Activated naive CD4-positive, alpha-beta T cell treated with Interleukin-2 at 50 U/mL for 16 hours (primary cell): ENCODE data around the gene CALML5.
"Not testable (repeated sequence)": the region's sequence is repeated elsewhere in the genome, so short reads cannot be mapped to it uniquely, and the experiment has no call there.

Experiments used
- DNase-seq: peaks from one replicate; pipeline ENCODE4 v3.0.0-alpha.2; 2020

CALML5 gene

DNA sequence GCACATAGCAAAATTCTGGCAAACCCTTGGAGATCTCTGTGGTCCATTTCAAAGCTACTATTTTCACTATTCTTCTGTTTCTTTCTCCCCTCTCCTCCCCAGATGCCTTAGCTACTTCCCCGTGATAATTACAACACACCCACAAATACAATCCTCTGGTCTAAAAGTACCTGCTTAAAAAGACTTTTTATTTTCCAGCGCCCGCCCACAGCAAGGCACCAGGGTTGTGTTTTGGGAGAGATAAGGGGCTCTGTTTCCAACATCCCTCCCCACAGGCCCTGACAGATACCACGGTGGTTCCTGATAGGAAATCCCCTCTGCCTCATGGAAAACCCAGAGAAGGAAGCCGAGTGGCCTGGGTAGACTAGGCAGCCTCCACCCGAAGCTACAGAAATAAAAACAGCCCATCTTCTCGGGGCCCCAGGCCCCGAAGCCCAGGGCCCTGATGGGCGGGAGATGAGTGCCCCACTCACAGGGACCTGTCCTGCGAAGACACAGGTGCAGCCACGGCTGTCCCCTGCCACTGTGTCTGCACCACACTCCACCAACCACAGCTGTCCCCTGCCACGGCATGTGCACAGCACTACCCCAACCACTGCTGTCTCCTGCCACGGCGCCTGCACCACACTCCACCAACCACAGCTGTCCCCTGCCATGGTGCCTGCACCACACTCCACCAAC is 19.7 kb downstream of the CALML5 start:
- no peak for DNase-seq

DNA sequence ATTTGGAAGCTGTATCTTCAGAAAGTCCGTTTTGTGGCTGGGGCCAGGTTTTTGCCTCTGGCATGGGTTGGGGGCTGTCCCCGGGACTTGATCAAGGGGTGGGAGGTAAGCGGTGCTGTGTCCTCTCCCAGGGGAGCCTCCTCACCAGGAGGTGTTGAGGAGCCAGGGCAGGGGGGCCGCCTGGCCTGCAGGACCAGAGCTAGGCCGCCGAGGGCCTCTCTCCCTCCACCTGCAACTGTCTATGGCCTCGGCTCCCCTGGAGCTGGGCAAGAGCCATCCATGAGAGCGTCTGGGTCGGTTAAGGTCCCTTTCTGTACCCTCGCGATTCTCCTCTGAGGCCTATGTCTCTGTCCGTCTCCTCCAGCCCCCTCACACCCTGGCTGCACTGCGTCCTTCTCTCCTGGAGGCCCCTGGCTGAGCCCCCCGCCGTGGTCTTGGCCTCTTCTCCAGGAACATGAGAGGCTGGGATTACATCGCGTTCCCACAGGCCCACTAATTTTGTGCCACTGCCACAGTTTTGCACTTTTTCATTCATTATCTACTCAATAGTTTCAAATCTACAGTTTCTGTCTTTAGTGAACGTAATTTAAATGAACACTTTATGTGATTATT is 20.6 kb downstream of the CALML5 start:
- DNase-seq = no peak

DNA sequence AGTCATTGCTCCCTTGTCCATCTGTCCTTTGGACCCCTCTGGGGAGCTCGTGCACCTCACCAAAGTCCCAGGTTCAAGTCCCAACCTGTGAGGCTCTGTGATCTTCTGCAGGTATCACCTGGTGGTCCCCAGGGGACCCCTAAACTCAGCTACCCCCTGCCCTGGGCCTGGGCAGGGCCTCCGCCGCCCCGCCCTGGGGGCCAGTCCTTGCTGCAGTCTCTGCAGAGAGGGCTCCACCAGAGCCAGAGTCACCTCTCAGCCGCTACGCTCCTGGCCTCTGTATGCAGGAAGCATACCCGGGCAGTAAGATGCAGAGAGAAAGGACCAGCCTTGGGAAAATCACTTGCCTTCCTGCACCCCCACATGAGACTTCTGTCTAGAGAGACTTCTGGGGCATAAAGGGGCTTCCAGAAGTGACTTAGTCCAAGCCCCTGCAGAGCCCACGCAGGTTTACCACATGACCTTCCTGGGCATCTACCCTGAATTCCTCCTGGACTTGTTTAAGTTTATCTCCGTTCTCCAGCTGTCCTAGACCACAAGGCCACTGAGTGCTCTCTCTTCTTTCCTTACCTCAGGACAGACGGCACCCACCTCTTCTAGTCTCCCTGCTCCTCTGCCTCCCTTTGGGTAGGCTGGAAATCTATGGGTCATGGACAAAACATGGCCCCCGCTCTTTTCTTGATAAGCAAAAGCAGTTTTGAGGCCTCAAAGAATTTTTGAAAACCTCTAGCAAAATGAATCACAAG is 21.2 kb downstream of the CALML5 start:
- DNase-seq = no peak

DNA sequence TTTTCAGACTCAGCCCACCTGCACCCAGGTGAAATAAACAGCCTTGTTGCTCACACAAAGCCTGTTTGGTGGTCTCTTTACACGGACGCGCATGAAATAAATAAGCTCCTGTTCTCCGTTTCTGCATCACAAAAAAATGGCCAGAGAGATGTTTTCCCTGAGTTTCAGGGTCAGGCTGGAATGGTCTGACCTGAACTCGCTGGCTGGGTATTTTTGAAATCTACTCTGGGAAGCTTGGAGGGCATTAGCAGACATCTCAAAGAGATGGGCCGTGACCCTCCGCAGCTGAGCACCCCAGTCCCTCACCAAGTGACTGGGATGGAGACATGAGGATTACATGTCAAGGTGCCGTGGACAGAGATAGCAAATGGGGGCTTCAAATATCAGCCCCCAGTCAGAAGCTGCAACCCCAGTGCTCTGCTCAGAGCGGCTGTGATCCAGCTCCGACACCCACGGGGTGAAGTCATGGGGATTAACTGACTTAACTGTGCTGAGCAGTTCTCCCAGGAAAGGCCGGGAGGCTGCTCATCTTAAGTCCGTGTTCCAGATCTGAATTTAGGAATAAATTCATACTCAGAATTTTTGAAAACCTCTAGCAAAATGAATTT is 22.3 kb downstream of the CALML5 start:
- DNase-seq = no peak

DNA sequence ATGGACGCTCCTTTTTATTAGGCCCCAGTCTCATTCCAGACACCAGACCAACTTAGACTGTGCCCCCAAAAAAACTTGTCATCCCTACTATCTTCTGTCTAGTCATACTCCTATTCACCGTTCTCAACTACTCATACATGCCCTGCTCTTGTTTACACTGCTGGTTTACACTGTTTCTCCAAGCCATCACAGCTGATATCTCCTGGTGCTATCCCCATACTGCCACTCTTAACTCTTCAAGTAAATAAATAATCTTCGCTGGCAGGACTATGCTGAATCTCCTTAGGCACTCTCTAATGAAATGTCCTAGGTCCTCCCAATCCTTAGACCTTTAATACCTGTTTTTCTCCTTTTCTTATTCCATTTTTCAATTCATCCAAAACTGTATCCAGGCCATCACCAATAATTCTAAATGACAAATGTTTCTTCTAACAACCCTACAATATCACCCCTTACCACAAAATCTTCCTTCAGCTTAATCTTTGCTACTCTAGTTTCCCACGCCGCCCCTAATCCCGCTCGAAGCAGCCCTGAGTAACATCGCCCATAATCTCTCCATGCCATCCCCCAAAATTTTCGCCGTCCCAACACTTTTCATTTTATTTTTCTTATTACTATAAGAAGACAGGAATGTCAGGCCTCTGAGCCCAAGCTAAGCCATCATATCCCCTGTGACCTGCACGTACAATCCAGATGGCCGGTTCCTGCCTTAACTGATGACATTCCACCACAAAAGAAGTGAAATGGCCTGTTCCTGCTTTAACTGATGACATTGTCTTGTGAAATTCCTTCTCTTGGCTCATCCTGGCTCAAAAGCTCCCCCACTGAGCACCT is 23.2 kb downstream of the CALML5 start:
- DNase-seq = not testable (repeated sequence)

GRCh38 chr10:5475088-5475487 is 24.3 kb downstream of the CALML5 start:
- not testable (repeated sequence) for DNase-seq

- not testable (repeated sequence) for DNase-seq
These were observed 24.7 kb downstream of the CALML5 start for GRCh38 chr10:5474642-5475041.

GRCh38 chr10:5470062-5470751 is 29.2 kb downstream of the CALML5 start:
- DNase-seq = no peak

DNA sequence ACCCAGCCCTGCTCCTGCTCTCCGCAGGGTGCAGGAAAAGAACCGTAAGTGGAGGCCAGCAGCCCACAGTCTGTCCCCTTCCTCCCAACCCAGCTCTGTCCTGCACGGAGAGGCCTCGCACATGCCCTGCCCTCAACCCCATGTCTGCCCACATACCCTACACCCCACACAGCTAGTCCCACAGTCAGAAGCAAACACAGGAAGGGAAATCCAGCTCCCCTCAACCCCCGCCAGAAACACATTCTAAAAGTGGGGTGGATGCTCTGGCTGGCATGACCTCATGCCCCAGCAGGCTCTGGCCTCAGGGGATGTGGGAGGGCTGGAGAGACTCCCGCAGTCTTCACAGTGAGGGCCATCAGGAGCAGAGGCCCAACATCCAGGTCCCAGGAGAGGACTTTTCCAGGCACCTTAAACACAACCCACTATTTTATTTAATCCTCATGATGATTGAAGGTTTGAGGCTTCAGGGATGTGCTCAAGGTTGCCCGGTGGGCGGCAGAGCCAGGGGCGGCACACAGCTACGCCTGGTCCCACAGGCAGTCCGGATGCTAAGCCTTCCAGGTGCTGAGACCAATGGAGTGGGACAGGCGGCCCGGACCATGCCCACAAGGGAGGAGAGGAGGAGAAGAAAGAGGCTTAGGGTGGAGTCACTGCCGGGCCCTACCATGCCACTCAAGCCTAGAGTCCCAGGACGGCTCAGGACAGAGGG is 29.9 kb downstream of the CALML5 start:
- DNase-seq = no peak

DNA sequence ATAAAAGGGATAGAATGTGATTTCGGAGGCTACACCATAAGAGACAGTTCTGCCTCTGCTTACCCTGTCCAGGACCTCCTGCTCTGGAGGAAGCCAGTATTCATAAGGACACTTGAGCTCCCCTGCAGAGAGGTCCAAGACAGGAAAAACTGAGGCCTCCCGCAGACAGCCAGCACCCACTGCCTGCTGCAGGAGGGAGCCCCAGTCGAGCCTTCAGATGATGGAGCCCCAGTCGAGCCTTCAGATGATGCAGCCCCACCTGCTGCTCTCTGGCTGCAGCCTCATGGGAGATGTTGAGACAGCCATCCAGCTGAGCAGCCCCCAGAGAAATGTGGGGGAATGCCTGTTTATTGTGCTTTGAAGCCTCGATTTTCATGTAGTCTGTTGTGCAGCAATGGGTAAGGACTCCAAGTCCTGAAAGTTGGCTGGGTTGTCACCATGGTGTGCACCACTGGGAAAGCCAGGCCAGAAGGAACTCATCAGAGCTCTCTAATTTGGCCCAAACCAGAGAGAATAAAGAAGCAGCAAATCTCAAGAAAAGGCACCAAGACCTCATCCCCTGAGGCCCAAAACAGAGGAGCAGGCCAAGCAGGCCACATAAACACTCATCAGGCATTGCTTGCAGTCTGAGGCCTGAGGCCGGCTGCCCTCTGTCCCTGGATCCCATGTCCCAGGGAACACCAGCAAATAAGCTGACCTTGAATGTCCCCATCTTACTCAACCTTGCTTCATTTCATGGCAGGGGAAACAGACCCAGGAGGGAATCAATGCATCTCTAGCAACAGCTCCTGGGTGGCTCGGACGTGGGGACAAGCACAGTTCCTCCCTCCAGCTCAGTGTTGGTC is 30.9 kb downstream of the CALML5 start:
- no peak for DNase-seq

DNA sequence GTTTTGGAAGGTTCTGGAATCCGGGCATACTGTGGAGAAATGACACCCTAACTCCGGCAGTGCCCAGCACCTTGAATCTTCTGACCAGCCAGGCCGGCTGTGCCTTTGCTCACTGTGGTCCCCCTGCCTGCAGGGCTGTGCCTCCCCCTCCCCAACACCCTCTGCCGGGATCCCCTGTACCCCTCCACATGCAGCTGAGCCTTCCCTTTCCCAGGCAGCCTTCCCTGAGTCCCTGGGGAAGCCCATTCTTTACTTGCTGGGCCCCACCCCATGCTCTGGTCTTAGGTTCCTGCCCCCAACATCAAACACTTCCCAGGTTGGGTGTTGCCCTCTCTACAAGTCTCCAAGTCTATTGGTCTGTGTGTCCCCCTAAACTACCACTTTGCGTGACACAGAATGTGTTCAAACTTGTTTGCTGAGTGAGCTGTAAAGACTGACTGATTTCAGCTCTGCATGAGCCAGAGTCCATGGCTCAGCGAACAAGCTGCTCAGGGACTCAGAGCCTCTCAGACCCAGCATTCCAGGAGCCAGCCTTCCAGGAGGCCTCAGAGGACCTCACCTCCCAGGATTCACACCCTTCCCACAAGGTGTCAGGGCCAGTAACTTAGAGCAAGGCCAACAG is 31.6 kb downstream of the CALML5 start:
- no peak for DNase-seq

- DNase-seq = no peak
These were observed 32.2 kb downstream of the CALML5 start for GRCh38 chr10:5467207-5467535.

DNA sequence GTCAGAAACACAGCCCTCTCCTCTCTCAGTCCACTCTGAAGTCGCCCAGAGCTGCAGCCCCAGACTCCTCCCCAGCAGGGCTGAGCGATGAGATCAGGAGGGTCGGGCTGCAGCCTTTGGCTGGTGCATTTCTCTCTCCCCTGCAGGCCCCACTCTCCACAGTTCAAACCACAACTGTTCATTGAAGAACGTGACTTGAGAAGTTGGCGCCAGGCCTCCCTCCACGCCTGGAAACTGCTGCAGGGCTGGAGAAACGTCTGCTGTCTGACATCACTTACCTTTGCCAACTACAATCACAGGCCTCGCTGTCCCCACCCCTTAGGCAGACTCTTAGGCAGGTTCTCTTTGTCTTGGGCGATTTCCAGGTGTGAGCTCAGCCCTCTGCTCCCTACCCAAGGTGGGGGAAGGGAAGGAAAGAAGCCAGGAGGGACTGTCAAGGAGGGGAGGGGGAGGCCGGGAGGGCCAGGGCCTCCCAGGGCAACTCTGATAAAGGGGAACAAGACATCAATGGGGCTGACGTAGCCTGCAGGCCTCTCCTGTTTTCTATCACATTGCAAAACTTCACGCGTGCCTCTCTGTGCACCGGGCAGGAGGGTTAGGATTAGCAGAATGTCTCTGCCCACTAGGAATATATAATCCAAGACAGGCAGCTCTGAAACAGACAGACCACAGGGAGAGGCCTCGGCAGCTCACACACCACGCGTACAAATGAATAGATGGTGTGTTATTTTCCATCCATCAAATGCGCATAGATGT is 32.7 kb downstream of the CALML5 start:
- DNase-seq = no peak

DNA sequence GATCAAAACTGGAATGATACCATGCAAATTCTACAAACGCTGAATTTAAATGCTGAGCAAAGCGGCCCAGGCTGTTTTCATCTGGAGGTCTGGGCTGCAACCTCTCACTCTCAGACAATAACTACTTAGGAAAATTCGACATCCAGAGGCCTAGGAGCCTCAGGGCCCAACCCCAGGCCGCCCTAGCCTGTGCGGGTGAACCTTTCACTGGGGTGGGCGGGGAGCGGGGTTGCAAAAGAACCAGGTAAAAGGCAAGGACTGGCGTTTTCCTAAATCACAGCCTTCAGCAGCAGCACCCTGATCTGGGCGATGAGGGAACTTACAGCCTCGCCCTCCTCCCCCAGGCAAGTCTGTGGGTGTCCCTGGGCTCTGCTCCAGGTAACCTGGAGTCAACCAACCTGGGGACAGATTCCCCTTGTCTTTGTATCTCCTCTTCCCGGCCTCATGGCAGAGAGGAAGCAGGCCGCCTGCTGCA is 33.4 kb downstream of the CALML5 start:
- no peak for DNase-seq

- DNase-seq = no peak
These were observed 34.8 kb downstream of the CALML5 start for GRCh38 chr10:5464546-5464945.

- DNase-seq = no peak
These were observed 36.5 kb downstream of the CALML5 start for GRCh38 chr10:5462841-5463293.

DNA sequence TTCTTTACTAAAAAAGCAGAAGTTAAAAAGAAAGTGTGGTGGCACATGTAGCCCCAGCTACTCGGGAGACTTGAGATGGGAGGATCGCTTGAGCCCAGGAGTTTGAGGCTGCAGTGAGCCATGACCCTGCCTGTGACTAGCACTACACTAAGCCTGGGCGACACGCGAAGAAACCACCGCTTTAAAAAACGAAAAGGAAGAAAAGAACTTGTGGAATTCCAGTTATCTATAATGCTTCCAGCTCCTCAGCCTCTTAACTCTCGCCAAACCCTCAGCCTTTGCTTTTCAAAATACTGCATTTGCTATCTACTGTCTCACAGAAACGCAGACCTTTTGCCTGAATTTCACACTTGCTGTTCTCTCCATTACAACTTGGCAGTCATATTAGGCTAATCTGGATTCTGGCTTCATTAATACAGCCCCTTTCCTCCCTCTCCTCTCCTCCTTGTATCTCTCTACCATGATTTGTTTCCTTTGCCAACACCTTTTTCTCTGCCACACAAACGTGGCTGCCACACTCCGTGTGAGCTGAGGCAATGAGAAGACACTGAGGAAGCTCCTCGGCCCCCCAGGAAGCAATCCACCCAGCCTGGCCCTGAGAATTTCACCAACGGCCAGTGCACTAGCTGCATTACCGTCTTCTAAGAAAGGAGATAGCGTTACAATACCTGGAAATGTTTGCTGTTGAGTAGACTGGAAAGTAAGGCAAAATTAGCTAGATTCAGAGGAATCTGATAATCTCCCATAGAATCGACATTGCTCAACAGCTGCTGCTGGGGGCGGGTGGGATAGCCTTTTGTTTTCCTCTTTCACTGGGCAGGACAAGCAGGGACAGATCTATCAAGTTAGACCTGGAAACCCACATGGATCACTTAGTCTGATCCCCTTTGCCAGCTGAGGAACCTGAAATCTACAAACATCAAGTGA is 37.2 kb downstream of the CALML5 start:
- no peak for DNase-seq

GRCh38 chr10:5461203-5461588 is 38.2 kb downstream of the CALML5 start:
- DNase-seq = no peak
